GM23248 (cell line): ENCODE data around the gene DPCD. TPM values are rescaled to one million over a fixed set of nuclear protein-coding genes. Genes with fewer than 3 reads are reported as not detected.
A peak's percentile ranks its signal among the peaks of the same experiment; 100 is the strongest.

ENCODE experiments used
- DNase-seq: peaks from one replicate; pipeline ENCODE4 v3.0.0-alpha.2; 2015
- H2AFZ ChIP-seq: fragments of 200-600 bp; sonication (generic); 2 replicates; pipeline ENCODE4 v1.6.1; 2016; ENCODE audit warnings: antibody characterized with exemption
- H3F3A ChIP-seq: fragments of 200-600 bp; sonication (generic); 2 replicates; pipeline ENCODE4 v1.6.1; 2016; ENCODE audit warnings: mild to moderate bottlenecking, antibody characterized with exemption, mixed run types; ENCODE audit not compliant: insufficient read depth
- H3K27ac ChIP-seq: fragments of 200-600 bp; sonication (generic); 2 replicates; pipeline ENCODE4 v1.5.1; 2016; ENCODE audit warnings: mild to moderate bottlenecking
- H3K27me3 ChIP-seq: fragments of 200-600 bp; sonication (generic); replicated peaks from 2 replicates; pipeline ENCODE4 v1.6.1; 2016; ENCODE audit warnings: mild to moderate bottlenecking; ENCODE audit not compliant: insufficient read depth
- H3K36me3 ChIP-seq: fragments of 200-600 bp; sonication (generic); 2 replicates; pipeline ENCODE4 v1.6.1; 2016; ENCODE audit warnings: low read depth, mild to moderate bottlenecking
- H3K4me1 ChIP-seq: fragments of 200-600 bp; sonication (generic); 2 replicates; pipeline ENCODE4 v1.6.1; 2016; ENCODE audit warnings: mild to moderate bottlenecking; ENCODE audit not compliant: insufficient read depth
- H3K4me2 ChIP-seq: fragments of 200-600 bp; sonication (generic); one replicate; pipeline ENCODE4 v1.6.1; 2016; ENCODE audit warnings: mild to moderate bottlenecking; ENCODE audit not compliant: unreplicated experiment
- H3K4me3 ChIP-seq: fragments of 200-600 bp; sonication (generic); 2 replicates; pipeline ENCODE4 v1.5.1; 2016; ENCODE audit warnings: mild to moderate bottlenecking
- H3K79me2 ChIP-seq: fragments of 200-600 bp; sonication (generic); 2 replicates; pipeline ENCODE4 v1.6.1; 2016; ENCODE audit warnings: mild to moderate bottlenecking; ENCODE audit not compliant: insufficient read depth
- H3K9ac ChIP-seq: fragments of 200-600 bp; sonication (generic); 2 replicates; pipeline ENCODE4 v1.6.1; 2016; ENCODE audit warnings: mild to moderate bottlenecking
- H3K9me2 ChIP-seq: fragments of 200-600 bp; sonication (generic); 2 replicates; pipeline ENCODE4 v1.6.1; 2016; ENCODE audit warnings: mixed run types, mild to moderate bottlenecking, moderate library complexity; ENCODE audit not compliant: insufficient read depth
- H3K9me3 ChIP-seq: fragments of 200-600 bp; sonication (generic); one replicate; pipeline ENCODE4 v1.6.1; 2017; ENCODE audit warnings: low read depth
- H4K20me1 ChIP-seq: fragments of 200-600 bp; sonication (generic); 2 replicates; pipeline ENCODE4 v1.6.0; 2016; ENCODE audit not compliant: insufficient read depth
- EZH2 ChIP-seq: fragments of 200-600 bp; sonication (generic); IDR thresholded peaks from 2 replicates; pipeline ENCODE4 v1.6.1; 2018; ENCODE audit warnings: antibody characterized with exemption, mild to moderate bottlenecking; ENCODE audit not compliant: insufficient read depth, poor library complexity, severe bottlenecking
- EZH2phosphoT487 ChIP-seq: fragments of 200-600 bp; sonication (generic); IDR thresholded peaks from 2 replicates; pipeline ENCODE4 v1.6.1; 2018; ENCODE audit warnings: antibody characterized with exemption, moderate library complexity, mild to moderate bottlenecking, low read depth; ENCODE audit not compliant: insufficient read depth
- WGBS, 2 experiments: methylation state at CpG; one replicate each; pipeline ENCODE4 v1.1.6; 2015 to 2017; ENCODE audit warnings: low lambda C conversion rate in 2 of 2, low coverage in 1 of 2; ENCODE audit errors: missing lambda C conversion rate in 2 of 2; 5-methylcytosine and 5-hydroxymethylcytosine counted together
- in situ Hi-C: fragments of 300-500 bp; cut with MboI; formaldehyde crosslinking; loops from 2 replicates; pipeline ENCODE4 v1.15.0; 2020
- polyA plus RNA-seq: library from polyadenylated mRNA; unstranded; fragments of >200 nt; fragmentation: Nextera tagmentation; extraction: Ambion mirVana; gene quantifications from 2 replicates; pipeline ENCODE4 v1.2.1, GENCODE V29; 2016
- total RNA-seq: library from RNA; depleted of rRNA; stranded (reverse); fragments of >200 nt; shearing (Covaris generic); gene quantifications from 2 replicates; pipeline ENCODE4 v1.2.3, GENCODE V29; 2014

The DPCD gene
- total and polyA plus RNA-seq, 2 experiments from 2014 or later: 57.9 to 59.9 TPM

DNA sequence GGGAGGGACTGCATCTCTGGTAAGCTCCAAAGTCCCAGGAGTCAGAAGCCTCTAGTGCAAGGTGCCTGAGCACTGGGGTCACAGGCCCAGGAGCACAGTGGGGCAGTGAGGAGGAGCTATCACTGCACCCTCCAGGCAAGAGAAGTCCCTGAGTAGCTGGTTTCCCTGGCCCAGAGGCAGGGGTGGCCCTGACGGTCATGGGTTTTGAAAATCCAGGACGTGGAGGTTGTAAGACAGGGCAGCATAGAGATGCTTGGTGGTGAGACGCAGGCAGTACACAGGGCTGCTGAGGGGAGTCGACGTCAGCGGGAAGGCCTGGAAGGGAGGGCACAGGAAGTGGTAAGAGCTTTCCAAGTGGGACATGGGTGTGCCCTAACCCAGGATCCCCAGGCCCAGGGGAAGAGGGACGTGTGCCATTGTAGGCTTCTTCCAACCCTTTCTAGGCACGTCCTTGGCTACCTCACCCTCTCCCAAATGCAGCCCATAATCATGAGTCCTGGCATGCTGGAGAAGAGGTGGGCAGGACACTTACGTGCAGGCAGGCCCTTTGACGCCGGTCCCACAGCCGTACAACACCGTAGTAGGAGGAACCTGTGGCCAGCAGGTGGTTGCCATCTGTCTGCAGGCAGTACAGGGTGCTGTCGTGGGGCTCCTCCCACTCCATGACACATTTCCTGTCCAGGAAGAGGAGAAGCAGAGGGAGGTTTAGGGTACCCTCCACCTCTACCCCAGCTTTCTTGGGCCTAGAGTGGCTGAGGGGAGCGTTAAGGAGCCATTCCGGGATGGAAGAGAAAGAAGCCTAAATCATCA is 23.2 kb downstream of the DPCD start:
- Histone ChIP-seq H3K27me3 (no peaks in the 10 kb centered on the region), H3K27ac (no peak overlapping the region), H3K79me2 (no peaks in the 10 kb centered on the region), H2AFZ (no peak overlapping the region), H3K4me2 (no peak overlapping the region), H3K4me3 (no peak overlapping the region), H4K20me1 (no peaks in the 10 kb centered on the region), H3K9ac (no peak overlapping the region), H3K9me2 (no peaks in the 10 kb centered on the region), H3K4me1 (no peaks in the 10 kb centered on the region), H3K9me3 (no peaks in the 10 kb centered on the region), H3K36me3 (no peaks in the 10 kb centered on the region; the same call in 1 of the 2 replicates), H3F3A (no peaks in the 10 kb centered on the region)
- WGBS, 2 experiments: 33 to 40% methylated on average over 16 of the region's 16 CpGs
- in situ Hi-C loops: no loop called here
- DNase-seq: peak; percentile 49
- no peak for TF ChIP-seq EZH2
- TF ChIP-seq EZH2phosphoT487: no peak

DNA sequence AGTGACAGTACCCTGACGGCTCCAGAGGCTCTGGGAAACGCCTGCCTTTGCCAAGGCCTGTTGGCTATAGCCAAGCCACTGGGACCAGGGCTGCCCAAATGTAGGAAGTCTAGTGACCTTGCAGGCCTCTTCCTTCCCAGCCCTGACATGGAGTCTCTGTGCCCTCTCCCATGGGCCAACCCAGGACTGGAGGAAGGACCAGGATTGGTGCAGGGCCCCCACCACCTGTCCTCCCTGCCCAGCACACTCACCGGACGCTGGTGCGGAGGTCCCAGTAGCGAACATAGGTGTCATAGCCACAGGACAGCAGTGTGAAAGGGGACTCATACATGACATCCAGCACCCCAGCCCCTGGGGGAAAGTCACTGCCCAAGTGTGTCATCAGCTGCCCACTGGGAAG is 24.0 kb downstream of the DPCD start:
- H2AFZ ChIP-seq: no peak overlapping the region
- no peaks in the 10 kb centered on the region for H3K27me3 ChIP-seq
- no peak overlapping the region for H3K4me3 ChIP-seq
- no peaks in the 10 kb centered on the region; the same call in 1 of the 2 replicates for H3K36me3 ChIP-seq
- no peaks in the 10 kb centered on the region for H3K79me2 ChIP-seq
- H3K4me2 ChIP-seq: no peak overlapping the region
- no peaks in the 10 kb centered on the region for H3K9me3 ChIP-seq
- WGBS, 2 experiments: 81 to 88% methylated on average over 6 of the region's 6 CpGs
- in situ Hi-C loops: no loop called here
- H3K9me2 ChIP-seq: no peaks in the 10 kb centered on the region
- no peak overlapping the region for H3K9ac ChIP-seq
- no peaks in the 10 kb centered on the region for H4K20me1 ChIP-seq
- no peaks in the 10 kb centered on the region for H3K4me1 ChIP-seq
- no peak for DNase-seq
- H3K27ac ChIP-seq: no peak overlapping the region
- TF ChIP-seq EZH2 (no peak), EZH2phosphoT487 (no peak)
- no peaks in the 10 kb centered on the region for H3F3A ChIP-seq

- Histone ChIP-seq H3K4me2 (no peak overlapping the region), H3K4me1 (no peaks in the 10 kb centered on the region), H3K9me2 (no peaks in the 10 kb centered on the region), H3K9ac (no peak overlapping the region), H2AFZ (no peak overlapping the region), H3K36me3 (no peaks in the 10 kb centered on the region; the same call in 1 of the 2 replicates), H3K79me2 (no peaks in the 10 kb centered on the region), H3K9me3 (no peaks in the 10 kb centered on the region), H3K27ac (no peak overlapping the region), H3K27me3 (no peaks in the 10 kb centered on the region), H4K20me1 (no peaks in the 10 kb centered on the region), H3F3A (no peaks in the 10 kb centered on the region), H3K4me3 (no peak overlapping the region)
- 78 to 86% methylated on average over 8 to 10 of the region's 10 CpGs for WGBS, 2 experiments
- in situ Hi-C loops: no loop called here
- DNase-seq: no peak
- TF ChIP-seq EZH2: no peak
- no peak for TF ChIP-seq EZH2phosphoT487
Observed at GRCh38 chr10:101612872-101613271, 24.8 kb downstream of the DPCD start.

DNA sequence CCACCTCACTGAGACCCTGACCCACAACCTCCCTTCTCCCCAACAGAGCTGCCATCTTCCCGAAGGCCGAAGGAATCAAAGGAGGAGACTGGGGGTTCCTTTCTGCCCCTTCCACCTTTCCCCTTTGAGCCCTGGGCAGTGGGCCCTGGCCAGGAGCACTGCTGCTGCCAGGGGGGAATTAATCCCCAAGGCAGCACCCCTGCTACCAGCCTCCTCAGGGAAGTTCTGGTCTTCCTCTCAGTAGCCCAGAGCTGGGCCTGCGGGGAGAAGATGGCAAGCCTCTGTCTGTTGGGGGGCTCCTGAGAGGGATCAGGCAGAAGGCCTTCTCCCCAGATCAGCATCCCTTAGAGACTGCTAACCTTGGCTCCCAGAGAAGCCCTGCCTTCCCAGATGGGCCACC is 25.5 kb downstream of the DPCD start:
- H3K4me1 ChIP-seq: no peaks in the 10 kb centered on the region

More for the DNA sequence above, 25.5 kb downstream of the DPCD start:
- no peaks in the 10 kb centered on the region for H4K20me1 ChIP-seq
- H3K4me2 ChIP-seq: no peak overlapping the region
- 95 to 98% methylated on average over 3 of the region's 3 CpGs for WGBS, 2 experiments
- no peak overlapping the region for H3K9ac ChIP-seq
- H3K36me3 ChIP-seq: no peaks in the 10 kb centered on the region
- no peaks in the 10 kb centered on the region for H3K9me3 ChIP-seq
- H3K9me2 ChIP-seq: no peaks in the 10 kb centered on the region
- in situ Hi-C loops: no loop called here
- TF ChIP-seq EZH2 (no peak), EZH2phosphoT487 (no peak)
- no peaks in the 10 kb centered on the region for H3F3A ChIP-seq
- no peaks in the 10 kb centered on the region for H3K79me2 ChIP-seq
- H2AFZ ChIP-seq: no peak overlapping the region
- H3K4me3 ChIP-seq: no peak overlapping the region
- DNase-seq: no peak
- no peak overlapping the region for H3K27ac ChIP-seq
- H3K27me3 ChIP-seq: no peaks in the 10 kb centered on the region
